SK-N-SH (cell line): ENCODE data around the gene MELTF.

Experiments
- CTCF ChIP-seq: fragments of 200-600 bp; sonication (generic); IDR thresholded peaks from 2 replicates; pipeline ENCODE4 v1.6.1; 2017; ENCODE audit warnings: antibody characterized with exemption, mild to moderate bottlenecking, moderate library complexity
- ELF1 ChIP-seq: IDR thresholded peaks from 2 replicates; pipeline ENCODE4 v1.4.0; 2012

- TF ChIP-seq CTCF (no peak), ELF1 (no peak)
Measured at GRCh38 chr3:196991581-196992460, 37.8 kb downstream of the MELTF start.
